WTC11 (cell line): ENCODE data around the gene TP73. TPM values are rescaled to one million over a fixed set of nuclear protein-coding genes. Genes with fewer than 3 reads are reported as not detected.

ENCODE experiments used
- ATAC-seq: fragments of 200-7000 bp; cut with Tn5 transposase; 2 replicates; pipeline ENCODE4 v1.10.0; 2021; ENCODE audit warnings: mild to moderate bottlenecking, moderate library complexity
- CTCF ChIA-PET: fragments of 300-600 bp; sonication (Branson Sonifier 250); formaldehyde crosslinking; loops from one replicate; lab custom pipeline; 2021; ENCODE audit warnings: antibody characterized with exemption; lab: Charles Lee
- POLR2A ChIA-PET: fragments of 350-600 bp; sonication (Branson Sonifier 250); formaldehyde crosslinking; loops from one replicate; lab custom pipeline; 2021; ENCODE audit warnings: antibody characterized with exemption; lab: Charles Lee
- DNase-seq: peaks from one replicate; pipeline ENCODE4 v3.0.0; 2021; ENCODE audit warnings: low spot score
- H3K27ac Mint-ChIP-seq: 2 replicates; pipeline ENCODE4 v1.8.0; 2021; ENCODE audit warnings: mixed read lengths
- H3K27me3 Mint-ChIP-seq: 2 replicates; pipeline ENCODE4 v1.8.0; 2021; ENCODE audit warnings: low read depth, mild to moderate bottlenecking, moderate library complexity, mixed read lengths
- H3K36me3 Mint-ChIP-seq: 2 replicates; pipeline ENCODE4 v1.8.0; 2021; ENCODE audit warnings: mixed read lengths
- H3K4me1 Mint-ChIP-seq: 2 replicates; pipeline ENCODE4 v1.8.0; 2022; ENCODE audit warnings: mixed read lengths
- H3K4me3 Mint-ChIP-seq: 2 replicates; pipeline ENCODE4 v1.8.0; 2021; ENCODE audit warnings: mild to moderate bottlenecking, moderate library complexity, mixed read lengths
- H3K9me3 Mint-ChIP-seq: 2 replicates; pipeline ENCODE4 v1.8.0; 2021; ENCODE audit warnings: mixed read lengths
- CDX4 ChIP-seq: fragments of 250-450 bp; sonication (Bioruptor Pico); IDR thresholded peaks from 2 replicates; pipeline ENCODE4 v1.9.0; 2021; ENCODE audit warnings: moderate library complexity, mild to moderate bottlenecking, inconsistent platforms, borderline replicate concordance
- CREM ChIP-seq: sonication (generic); formaldehyde crosslinking; IDR thresholded peaks from 2 replicates; pipeline ENCODE4 v1.8.1; 2022; ENCODE audit warnings: mild to moderate bottlenecking, missing genetic modification reagents, moderate library complexity
- E2F1 ChIP-seq: sonication (generic); formaldehyde crosslinking; IDR thresholded peaks from 2 replicates; pipeline ENCODE4 v1.8.0; 2022; ENCODE audit warnings: mild to moderate bottlenecking, missing genetic modification reagents
- E2F5 ChIP-seq: sonication (generic); formaldehyde crosslinking; IDR thresholded peaks from 2 replicates; pipeline ENCODE4 v1.8.1; 2022; ENCODE audit warnings: mild to moderate bottlenecking, moderate library complexity, missing genetic modification reagents
- ERG ChIP-seq: fragments of 250-450 bp; sonication (Bioruptor Pico); IDR thresholded peaks from 2 replicates; pipeline ENCODE4 v1.8.0; 2021; ENCODE audit warnings: mild to moderate bottlenecking
- GABPB1 ChIP-seq: sonication (generic); formaldehyde crosslinking; IDR thresholded peaks from 2 replicates; pipeline ENCODE4 v1.8.1; 2023; ENCODE audit warnings: mild to moderate bottlenecking, missing genetic modification reagents
- GRHL2 ChIP-seq: fragments of 250-450 bp; sonication (Bioruptor Pico); IDR thresholded peaks from 2 replicates; pipeline ENCODE4 v1.8.0; 2022; ENCODE audit warnings: mild to moderate bottlenecking, moderate library complexity; ENCODE audit not compliant: insufficient replicate concordance, severe bottlenecking
- IRF2 ChIP-seq: sonication (generic); formaldehyde crosslinking; IDR thresholded peaks from 2 replicates; pipeline ENCODE4 v1.8.0; 2022; ENCODE audit warnings: low read depth, missing genetic modification reagents, borderline replicate concordance
- JAZF1 ChIP-seq: fragments of 250-450 bp; sonication (Bioruptor Pico); IDR thresholded peaks from 2 replicates; pipeline ENCODE4 v1.9.0; 2021; ENCODE audit warnings: moderate library complexity, mild to moderate bottlenecking, inconsistent platforms
- MAX ChIP-seq: sonication (generic); formaldehyde crosslinking; IDR thresholded peaks from 2 replicates; pipeline ENCODE4 v1.8.0; 2022; ENCODE audit warnings: mild to moderate bottlenecking, missing genetic modification reagents
- NFATC4 ChIP-seq: fragments of 250-450 bp; sonication (Bioruptor Pico); IDR thresholded peaks from 2 replicates; pipeline ENCODE4 v1.9.0; 2021; ENCODE audit warnings: mild to moderate bottlenecking
- NR1H2 ChIP-seq: sonication (generic); formaldehyde crosslinking; IDR thresholded peaks from 2 replicates; pipeline ENCODE4 v1.9.0; 2021; ENCODE audit warnings: mild to moderate bottlenecking, moderate library complexity, missing genetic modification reagents
- NR3C1 ChIP-seq: sonication (generic); formaldehyde crosslinking; conservative IDR thresholded peaks from 2 replicates; pipeline ENCODE4 v1.8.1; 2023; ENCODE audit warnings: low read depth, mild to moderate bottlenecking, missing genetic modification reagents
- RORB ChIP-seq: fragments of 250-450 bp; sonication (Bioruptor Pico); IDR thresholded peaks from 2 replicates; pipeline ENCODE4 v1.9.0; 2021; ENCODE audit warnings: mild to moderate bottlenecking
- TEAD1 ChIP-seq: sonication (generic); formaldehyde crosslinking; IDR thresholded peaks from 2 replicates; pipeline ENCODE4 v1.8.0; 2022; ENCODE audit warnings: mild to moderate bottlenecking, missing genetic modification reagents
- TP53 ChIP-seq: sonication (generic); formaldehyde crosslinking; IDR thresholded peaks from 2 replicates; pipeline ENCODE4 v1.8.1; 2023; ENCODE audit warnings: mild to moderate bottlenecking, missing genetic modification reagents
- ZMAT4 ChIP-seq: fragments of 250-450 bp; sonication (Bioruptor Pico); IDR thresholded peaks from 2 replicates; pipeline ENCODE4 v1.9.0; 2021; ENCODE audit warnings: mild to moderate bottlenecking
- ZNF423 ChIP-seq: fragments of 250-450 bp; sonication (Bioruptor Pico); IDR thresholded peaks from 2 replicates; pipeline ENCODE4 v2.1.2; 2022; ENCODE audit warnings: mild to moderate bottlenecking, moderate library complexity
- ZNF532 ChIP-seq: fragments of 250-450 bp; sonication (Bioruptor Pico); IDR thresholded peaks from 2 replicates; pipeline ENCODE4 v1.9.0; 2021; ENCODE audit warnings: mild to moderate bottlenecking, borderline replicate concordance
- total RNA-seq: library from RNA; stranded (reverse); gene quantifications from 3 replicates; pipeline ENCODE4 v1.2.3, GENCODE V29; 2021

The TP73 gene
- total RNA-seq, 1 experiment from 2014 or later: 5.7 TPM

GRCh38 chr1:3706651-3707297, 54.5 kb downstream of the TP73 start:
- DNase-seq: no peak
- Mint-ChIP-seq H3K4me3 (no peak overlapping the region), H3K27ac (no peak overlapping the region), H3K4me1 (peaks cover 15% of the 10 kb centered on the region), H3K36me3 (no peaks in the 10 kb centered on the region), H3K27me3 (peaks cover 4% of the 10 kb centered on the region), H3K9me3 (no peaks in the 10 kb centered on the region)
- ChIA-PET CTCF (interaction anchor here (3.5 to 3.6 kb wide), 2 partner anchors 11 to 18 kb away, joined by 22 to 30 read pairs; no protein-coding TSS in a partner anchor), POLR2A (no interaction called here)
- no peak for ATAC-seq
- TF ChIP-seq GABPB1: no peak
- TF ChIP-seq MAX (CRISPR knock-in tag): no peak
- no peak for TF ChIP-seq IRF2 (CRISPR knock-in tag)
- TF ChIP-seq TP53 (CRISPR knock-in tag): no peak
- no peak for TF ChIP-seq ZNF423 (CRISPR knock-in tag)
- TF ChIP-seq JAZF1 (CRISPR knock-in tag): no peak
- TF ChIP-seq RORB (CRISPR knock-in tag): no peak
- no peak for TF ChIP-seq E2F5 (CRISPR knock-in tag)
- no peak for TF ChIP-seq GRHL2
- no peak for TF ChIP-seq CDX4 (CRISPR knock-in tag)
- no peak for TF ChIP-seq ZNF532 (CRISPR knock-in tag)
- no peak for TF ChIP-seq TEAD1 (CRISPR knock-in tag)
- TF ChIP-seq NR3C1 (CRISPR knock-in tag): no peak
- no peak for TF ChIP-seq CREM (CRISPR knock-in tag)
- no peak for TF ChIP-seq ERG (CRISPR knock-in tag)
- no peak for TF ChIP-seq NFATC4 (CRISPR knock-in tag)
- TF ChIP-seq E2F1: no peak
- TF ChIP-seq ZMAT4 (CRISPR knock-in tag): no peak
- no peak for TF ChIP-seq NR1H2 (CRISPR knock-in tag)
